ENCODE results near the gene CES2. TPM values are rescaled to one million over a fixed set of nuclear protein-coding genes. Genes with fewer than 3 reads are reported as not detected.

Gene CES2
- total RNA-seq, 1 donor from 2014 or later: 35.1 TPM

DNA sequence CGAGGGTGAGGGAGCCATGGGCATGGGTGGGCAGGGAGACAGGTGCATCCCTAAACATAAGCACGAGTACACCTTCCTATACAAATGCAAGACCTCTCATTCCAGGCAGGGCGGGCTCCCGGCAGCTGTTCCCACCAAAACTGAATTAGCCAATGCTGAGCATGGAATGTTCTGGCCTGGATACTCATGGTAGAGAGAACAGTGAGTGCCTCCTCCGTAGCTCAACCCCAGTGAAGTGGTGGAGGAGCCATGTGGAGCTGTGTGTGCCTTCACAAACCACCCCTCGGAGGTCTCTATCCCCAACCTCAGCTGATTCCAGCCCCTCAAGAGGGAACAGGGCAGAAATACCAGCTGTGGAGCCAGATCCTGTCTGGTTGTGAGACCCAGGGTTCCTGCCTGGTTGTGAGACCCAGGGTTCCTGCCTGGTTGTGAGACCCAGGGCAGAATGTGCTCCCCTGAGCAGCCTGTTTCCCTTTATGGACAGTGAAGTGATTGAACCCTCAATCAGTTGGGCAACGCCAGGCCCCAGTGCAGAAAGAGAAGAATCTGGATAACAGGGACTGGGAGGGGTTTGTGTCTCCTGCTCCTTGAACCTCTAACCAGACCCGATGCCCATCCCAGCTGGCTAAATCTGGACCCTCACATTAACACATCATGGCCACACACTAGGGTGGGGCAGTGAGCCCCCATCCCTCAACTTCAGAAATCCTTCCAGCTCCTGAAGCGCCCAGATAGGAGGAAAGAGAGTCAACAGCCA is 14.2 kb upstream of the CES2 start:
- peaks cover 31% of the 10 kb centered on the region for H3K4me1 ChIP-seq
- DNase-seq (no peak), ATAC-seq (no peak)
- TF ChIP-seq, protein P1, sequence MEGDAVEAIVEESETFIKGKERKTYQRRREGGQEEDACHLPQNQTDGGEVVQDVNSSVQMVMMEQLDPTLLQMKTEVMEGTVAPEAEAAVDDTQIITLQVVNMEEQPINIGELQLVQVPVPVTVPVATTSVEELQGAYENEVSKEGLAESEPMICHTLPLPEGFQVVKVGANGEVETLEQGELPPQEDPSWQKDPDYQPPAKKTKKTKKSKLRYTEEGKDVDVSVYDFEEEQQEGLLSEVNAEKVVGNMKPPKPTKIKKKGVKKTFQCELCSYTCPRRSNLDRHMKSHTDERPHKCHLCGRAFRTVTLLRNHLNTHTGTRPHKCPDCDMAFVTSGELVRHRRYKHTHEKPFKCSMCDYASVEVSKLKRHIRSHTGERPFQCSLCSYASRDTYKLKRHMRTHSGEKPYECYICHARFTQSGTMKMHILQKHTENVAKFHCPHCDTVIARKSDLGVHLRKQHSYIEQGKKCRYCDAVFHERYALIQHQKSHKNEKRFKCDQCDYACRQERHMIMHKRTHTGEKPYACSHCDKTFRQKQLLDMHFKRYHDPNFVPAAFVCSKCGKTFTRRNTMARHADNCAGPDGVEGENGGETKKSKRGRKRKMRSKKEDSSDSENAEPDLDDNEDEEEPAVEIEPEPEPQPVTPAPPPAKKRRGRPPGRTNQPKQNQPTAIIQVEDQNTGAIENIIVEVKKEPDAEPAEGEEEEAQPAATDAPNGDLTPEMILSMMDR (IDR thresholded peaks at IDR 0.05): no peak
- H3K36me3 ChIP-seq: peaks cover 6% of the 10 kb centered on the region
- peaks cover 13% of the 10 kb centered on the region for H3K27me3 ChIP-seq (ENCODE audit: low read depth)
- H3K9me3 ChIP-seq: no peaks in the 10 kb centered on the region
- intact Hi-C loops (cut with DNase I): no loop called here
- H3K27ac ChIP-seq: no peak overlapping the region
- no peak overlapping the region for H3K4me3 ChIP-seq

DNA sequence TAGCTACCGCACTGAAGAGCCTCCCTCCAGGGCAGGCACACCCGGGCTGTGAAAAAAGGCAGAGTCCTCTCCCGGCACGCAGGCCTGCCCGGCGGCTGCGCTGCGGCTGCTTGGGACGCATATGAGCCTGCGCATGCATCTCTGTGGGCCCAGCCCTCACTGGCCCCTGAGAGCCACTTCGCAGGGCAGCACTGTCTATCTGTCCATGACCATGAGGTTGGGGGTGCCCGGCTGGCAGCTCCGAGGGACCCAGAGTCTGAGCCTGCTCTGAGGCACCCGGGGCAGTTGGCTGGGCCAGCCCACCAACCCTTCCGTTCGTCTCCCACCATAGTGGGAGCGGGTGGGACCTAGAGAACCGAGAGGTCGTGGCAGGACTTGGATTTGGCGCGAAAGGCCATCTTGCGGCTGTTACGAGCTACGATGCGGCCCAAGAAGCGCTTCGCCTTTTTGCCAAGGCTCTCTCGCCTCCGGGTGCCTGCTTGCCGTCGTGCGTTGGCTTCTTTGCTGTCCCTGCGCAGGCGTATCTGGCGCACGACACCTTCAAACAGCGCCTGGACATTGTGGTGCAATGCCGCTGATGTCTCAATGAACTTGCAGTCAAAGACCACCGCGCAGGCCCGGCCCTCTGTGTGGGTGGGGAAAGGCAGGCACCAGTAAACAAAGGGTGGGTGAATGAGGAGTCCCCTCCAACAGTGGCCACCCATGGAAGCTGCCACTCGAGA is 13.4 kb upstream of the CES2 start:
- Histone ChIP-seq H3K4me1 (peaks cover 39% of the 10 kb centered on the region), H3K4me3 (peak overlapping the region; percentile 65), H3K27me3 (ENCODE audit: low read depth) (peaks cover 13% of the 10 kb centered on the region), H3K27ac (no peak overlapping the region), H3K9me3 (no peaks in the 10 kb centered on the region), H3K36me3 (peaks cover 6% of the 10 kb centered on the region)
- no peak for ATAC-seq
- TF ChIP-seq, protein P1 (IDR thresholded peaks at IDR 0.05): no peak
- no peak for DNase-seq
- intact Hi-C loops (cut with DNase I): no loop called here

DNA sequence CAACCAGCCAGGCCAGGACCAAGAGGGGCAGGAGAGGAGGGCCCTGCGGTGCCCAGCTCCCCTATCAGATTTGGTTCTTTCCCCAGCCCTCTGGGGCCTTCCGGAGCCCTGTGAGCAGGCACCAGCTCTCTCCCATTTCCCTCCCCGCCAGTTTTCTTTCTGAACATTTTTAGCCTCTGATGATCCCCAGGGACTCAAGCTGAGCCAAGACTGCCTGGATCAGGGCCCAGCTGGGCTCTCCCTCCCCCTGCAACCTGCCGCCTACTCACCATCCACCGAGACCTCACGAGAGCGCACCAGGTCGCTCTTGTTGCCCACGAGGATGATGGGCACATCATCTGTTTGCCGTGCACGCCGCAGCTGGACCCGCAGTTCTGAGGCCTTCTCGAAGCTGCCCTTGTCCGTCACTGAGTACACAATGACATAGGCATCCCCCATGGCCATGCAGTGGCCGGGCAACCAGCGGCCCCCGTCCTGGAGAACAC is 12.0 kb upstream of the CES2 start:
- peaks cover 53% of the 10 kb centered on the region for H3K4me1 ChIP-seq
- peaks cover 6% of the 10 kb centered on the region for H3K36me3 ChIP-seq
- TF ChIP-seq, protein P1 (IDR thresholded peaks at IDR 0.05): no peak
- ATAC-seq: no peak
- no peak for DNase-seq
- peaks cover 13% of the 10 kb centered on the region for H3K27me3 ChIP-seq (ENCODE audit: low read depth)
- peak overlapping the region; percentile 65 for H3K4me3 ChIP-seq
- no peak overlapping the region for H3K27ac ChIP-seq
- H3K9me3 ChIP-seq: no peaks in the 10 kb centered on the region
- intact Hi-C loops (cut with DNase I): no loop called here

DNA sequence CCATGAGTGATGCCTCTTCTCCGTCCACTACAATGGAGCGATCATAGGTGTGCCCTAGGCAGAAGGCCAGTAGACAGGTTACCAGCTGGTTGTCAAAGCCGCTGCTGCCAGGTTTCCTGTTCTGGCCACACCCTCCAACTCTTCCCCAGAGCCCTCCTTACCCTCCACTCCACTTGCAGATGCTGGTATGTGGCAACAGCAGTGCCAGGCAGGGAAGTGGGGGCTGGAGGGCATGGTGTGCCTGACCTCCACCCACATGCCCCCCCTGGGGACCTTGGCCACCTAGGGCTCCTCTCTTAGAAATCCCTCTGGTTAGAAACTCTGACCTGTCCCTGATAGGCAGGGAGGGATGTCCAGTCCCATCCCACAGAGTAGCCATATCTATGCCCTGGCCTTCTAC is 11.4 kb upstream of the CES2 start:
- peak; percentile 63 for DNase-seq
- intact Hi-C loops (cut with DNase I): no loop called here
- ATAC-seq: peak in 1 of 2 donors; percentile 16
- TF ChIP-seq, protein P1 (IDR thresholded peaks at IDR 0.05): no peak
- H3K4me3 ChIP-seq: peak overlapping the region; percentile 65
- peaks cover 55% of the 10 kb centered on the region for H3K4me1 ChIP-seq
- peaks cover 6% of the 10 kb centered on the region for H3K36me3 ChIP-seq
- H3K27ac ChIP-seq: peak overlapping the region; percentile 79
- no peaks in the 10 kb centered on the region for H3K9me3 ChIP-seq
- peaks cover 13% of the 10 kb centered on the region for H3K27me3 ChIP-seq (ENCODE audit: low read depth)

DNA sequence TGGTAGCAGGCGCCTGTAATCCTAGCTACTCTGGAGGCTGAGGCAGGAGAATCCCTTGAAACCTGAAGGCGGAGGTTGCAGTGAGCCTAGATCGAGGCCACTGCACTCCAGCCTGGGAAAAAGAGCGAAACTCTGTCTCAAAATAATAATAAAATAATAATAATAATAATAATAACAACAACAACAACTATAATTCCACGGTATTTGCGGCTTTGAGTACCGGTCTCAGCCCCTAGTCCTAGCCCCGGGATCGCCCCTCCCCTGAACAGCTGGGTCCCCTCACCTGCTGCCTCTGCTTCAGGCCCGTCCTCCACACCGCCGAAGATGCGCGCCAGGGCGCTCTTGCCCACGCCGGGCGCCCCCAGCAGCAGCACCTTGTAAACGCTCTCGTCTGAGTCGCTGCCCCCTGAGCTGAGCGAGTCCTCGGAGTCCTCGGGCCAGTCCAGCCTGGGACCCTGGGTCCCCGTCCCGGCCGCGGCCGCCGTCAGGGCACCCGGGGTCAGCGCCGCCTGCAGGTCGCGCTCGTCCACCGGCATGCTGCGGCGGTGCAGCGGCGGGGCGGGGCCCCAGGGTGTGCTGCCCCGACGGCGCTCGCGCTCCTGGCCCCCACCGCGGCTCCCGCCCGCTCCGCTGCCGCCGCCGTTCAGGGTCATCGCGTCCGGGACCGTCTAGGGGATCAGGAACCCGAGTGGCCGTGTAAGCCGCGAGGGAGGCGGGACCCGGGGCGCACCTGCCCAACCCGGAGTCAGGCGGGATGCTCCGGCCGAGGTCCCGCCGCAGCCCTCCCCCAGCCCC is 10.6 kb upstream of the CES2 start:
- TF ChIP-seq, protein P1 (IDR thresholded peaks at IDR 0.05): peak; percentile 39
- peak; percentile 63 to 76 for ATAC-seq
- H3K9me3 ChIP-seq: no peaks in the 10 kb centered on the region
- peaks cover 55% of the 10 kb centered on the region for H3K4me1 ChIP-seq
- H3K27me3 ChIP-seq (ENCODE audit: low read depth): peaks cover 13% of the 10 kb centered on the region
- peaks cover 6% of the 10 kb centered on the region for H3K36me3 ChIP-seq
- peak; percentile 67 for DNase-seq
- H3K4me3 ChIP-seq: peak overlapping the region; percentile 65
- intact Hi-C loops (cut with DNase I): no loop called here
- H3K27ac ChIP-seq: peak overlapping the region; percentile 79
